Fibroblast of skin of left quadriceps (primary cell): ENCODE results near the gene IRS2.

Experiments
- DNase-seq, 2 experiments: peaks; one replicate each; pipeline ENCODE4 v3.0.0-alpha.2; 2013; ENCODE audit warnings: low read depth in 2 of 2

The IRS2 gene

GRCh38 chr13:109758937-109759480 is 27.4 kb downstream of the IRS2 start:
- DNase-seq: no peak

- DNase-seq: no peak
Measured at GRCh38 chr13:109756778-109757177, 29.6 kb downstream of the IRS2 start.

DNA sequence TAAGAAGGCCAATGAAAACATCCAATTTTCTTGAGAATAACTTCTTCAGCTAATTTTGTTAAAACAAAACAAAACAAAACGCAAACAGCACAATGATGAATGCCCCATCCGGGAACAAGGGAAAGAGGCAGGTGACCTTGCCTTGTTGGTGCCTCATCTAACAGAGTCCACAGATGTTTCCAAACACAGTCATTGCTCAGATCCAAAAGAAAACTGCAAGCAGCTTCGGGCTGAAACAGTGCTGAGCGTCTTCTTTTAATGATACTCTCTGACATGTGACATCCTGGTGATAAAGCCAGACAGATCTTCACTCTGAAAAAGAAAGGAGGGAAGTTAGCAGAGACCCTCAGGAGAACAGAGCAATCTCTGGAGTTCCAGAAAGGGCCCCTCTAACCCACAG is 30.4 kb downstream of the IRS2 start:
- DNase-seq: no peak

GRCh38 chr13:109755551-109755950 is 30.8 kb downstream of the IRS2 start:
- DNase-seq: no peak

DNA sequence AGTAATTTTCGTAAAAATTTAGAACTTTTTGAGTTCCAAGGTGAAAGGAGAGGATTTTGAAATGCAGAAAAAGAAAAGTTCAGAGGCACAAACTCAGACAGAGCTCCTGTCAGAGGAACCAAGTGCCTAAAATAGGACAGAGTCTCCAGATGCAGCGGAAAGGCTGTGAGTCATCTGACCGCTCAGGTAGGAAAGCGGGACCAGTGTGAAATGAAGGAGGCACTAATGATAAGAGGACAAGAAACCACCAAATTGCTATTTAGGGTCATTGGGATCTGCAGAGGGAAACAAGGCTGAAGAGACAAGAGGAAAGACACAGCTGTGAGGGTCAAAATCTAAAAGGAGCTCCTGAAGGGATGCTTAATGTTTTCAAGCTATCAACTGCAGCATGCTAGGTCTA is 34.9 kb downstream of the IRS2 start:
- DNase-seq: no peak

DNA sequence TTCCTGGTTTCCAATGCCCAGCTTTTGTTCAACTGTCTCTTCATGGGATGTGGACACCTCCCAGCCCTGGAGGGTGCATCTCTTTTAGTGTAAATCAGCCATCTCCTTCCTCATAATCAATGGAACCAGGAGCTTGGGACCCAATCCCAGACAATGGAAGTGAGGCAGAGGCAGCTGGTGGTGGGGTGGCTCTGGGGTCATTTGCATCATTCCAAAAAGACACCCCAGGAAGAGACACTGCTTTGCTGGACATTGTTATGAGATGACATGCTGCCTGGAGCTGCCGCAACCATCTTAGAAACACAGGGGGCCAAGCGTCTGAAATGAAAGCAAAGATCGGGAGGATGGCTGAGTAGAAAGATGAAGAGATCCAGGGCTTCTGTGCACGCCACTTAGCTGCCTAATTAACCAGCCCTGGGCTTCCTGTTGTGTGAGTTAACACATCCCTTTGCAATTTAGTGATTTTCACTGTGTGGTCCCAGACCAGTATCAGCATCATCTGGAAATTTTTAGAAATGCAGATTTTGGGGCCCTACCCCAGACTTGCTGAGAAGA is 36.1 kb downstream of the IRS2 start:
- no peak for DNase-seq

- DNase-seq: no peak
Measured at GRCh38 chr13:109749365-109749764, 37.0 kb downstream of the IRS2 start.

- DNase-seq: no peak
Measured at GRCh38 chr13:109748677-109749076, 37.7 kb downstream of the IRS2 start.

GRCh38 chr13:109747524-109747923 is 38.9 kb downstream of the IRS2 start:
- no peak for DNase-seq

- DNase-seq: no peak
Measured at GRCh38 chr13:109746364-109746763, 40.0 kb downstream of the IRS2 start.

- DNase-seq: no peak
Measured at GRCh38 chr13:109745702-109746101, 40.7 kb downstream of the IRS2 start.

DNA sequence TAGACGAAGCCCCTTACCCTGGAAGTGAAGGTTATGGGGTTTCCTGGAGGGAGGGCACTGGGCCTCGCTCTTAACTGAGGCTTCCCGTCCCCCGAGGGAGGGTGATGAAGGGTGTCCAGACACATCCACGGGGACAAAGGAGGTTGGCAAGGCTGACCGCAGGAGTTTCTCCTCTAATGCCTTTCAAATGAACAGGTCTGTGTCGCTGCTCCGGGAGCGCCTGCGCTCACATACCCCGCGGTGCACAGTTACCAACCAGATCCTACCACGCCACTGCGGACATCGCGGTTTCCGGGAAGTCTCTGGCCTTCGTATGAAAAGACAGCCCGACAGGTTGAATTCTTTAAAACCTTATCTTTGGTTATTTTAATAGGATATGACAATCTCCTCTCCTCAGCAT is 41.3 kb downstream of the IRS2 start:
- no peak for DNase-seq

DNA sequence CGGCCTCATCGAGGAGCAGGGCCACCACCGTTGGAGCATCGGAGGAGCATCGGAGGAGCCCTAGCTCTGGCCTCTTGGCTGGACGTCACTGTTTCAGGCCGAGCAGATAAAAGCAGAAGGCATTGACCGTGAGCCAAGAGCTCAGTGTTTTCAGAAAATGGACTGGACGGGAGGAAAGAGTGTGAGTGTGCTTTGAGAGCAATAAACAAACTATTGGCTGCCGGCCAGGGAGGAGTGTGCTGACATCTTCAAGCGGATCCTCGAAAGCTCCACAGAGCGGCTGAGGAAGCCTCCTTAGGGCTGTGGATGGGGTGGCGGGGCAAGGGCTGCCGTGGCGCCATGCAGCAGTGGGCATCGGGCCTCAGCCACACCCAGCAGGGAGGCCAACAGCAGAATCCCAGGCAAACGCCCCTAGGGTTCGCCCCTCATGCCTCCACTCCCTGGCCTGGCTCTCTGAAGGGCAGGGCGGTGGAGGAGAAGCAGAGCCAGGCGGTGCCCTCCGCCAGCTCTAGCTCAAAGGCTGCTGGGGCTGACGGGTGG is 41.8 kb downstream of the IRS2 start:
- no peak for DNase-seq

- DNase-seq: peak; percentile 39 to 44
Measured at GRCh38 chr13:109743706-109744453, 42.5 kb downstream of the IRS2 start.

DNA sequence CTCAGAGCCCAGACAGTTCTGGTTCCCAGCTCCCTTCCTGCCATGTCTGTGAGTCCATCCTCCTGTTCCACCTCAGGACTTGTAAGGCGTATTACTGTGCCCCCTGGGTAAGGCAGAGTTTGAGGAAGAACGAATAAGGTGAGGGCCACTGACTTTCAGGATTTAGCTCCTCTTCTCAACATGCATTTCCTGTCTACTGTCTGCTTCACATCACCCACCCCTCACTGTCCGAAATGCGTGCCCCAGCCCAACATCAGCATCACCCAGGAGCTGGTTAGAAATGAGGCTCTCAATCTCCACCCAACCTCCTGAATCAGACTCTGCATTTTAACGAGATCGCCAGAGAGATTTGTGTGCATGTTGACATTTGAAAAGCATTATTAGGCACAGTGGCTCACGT is 44.4 kb downstream of the IRS2 start:
- DNase-seq: no peak

GRCh38 chr13:109740721-109741120 is 45.7 kb downstream of the IRS2 start:
- no peak for DNase-seq

GRCh38 chr13:109740121-109740520 is 46.3 kb downstream of the IRS2 start:
- DNase-seq: no peak

DNA sequence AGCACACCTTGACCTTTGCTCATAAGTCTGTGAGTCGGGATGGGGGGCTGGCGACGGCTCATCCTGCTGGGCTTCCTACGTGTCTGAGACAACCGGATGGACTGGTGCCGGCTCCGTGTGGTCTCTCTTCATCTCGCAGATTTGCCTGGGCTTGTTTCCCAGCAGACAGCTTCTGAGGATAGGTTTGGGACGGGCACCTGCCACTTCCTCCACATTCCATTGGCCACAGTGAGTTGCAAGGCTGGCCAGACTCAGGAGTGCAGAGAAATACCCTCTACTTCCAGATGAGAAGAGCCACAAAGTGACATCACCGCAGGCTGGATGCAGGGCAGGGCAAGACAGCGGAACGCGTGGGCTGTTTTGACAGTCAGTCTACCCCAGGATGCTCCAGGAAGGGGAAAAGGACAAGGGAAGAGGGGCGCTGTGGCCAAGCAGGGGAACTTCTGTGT is 48.1 kb downstream of the IRS2 start:
- DNase-seq: no peak

DNA sequence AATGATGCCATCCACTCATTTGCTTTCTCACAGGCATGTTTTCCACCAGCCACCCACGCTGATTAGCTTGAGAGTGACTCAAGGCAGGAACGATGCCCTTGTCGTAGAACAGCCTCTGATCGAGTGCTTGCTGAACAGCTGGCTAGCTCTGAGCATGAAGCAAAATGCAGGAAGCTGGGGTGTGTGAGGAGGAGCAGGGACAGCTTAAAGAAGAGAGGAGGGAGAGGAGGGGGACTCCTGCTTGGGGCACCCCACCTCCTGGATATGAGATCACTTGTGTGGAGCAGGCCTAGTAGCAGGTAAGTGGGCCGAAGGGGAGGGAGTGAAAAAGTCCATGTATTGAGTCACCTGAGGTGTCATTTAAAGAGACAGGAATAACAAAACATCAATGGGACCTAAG is 48.8 kb downstream of the IRS2 start:
- no peak for DNase-seq

GRCh38 chr13:109737046-109737573 is 49.3 kb downstream of the IRS2 start:
- no peak for DNase-seq

- no peak for DNase-seq
Measured at GRCh38 chr13:109735436-109735966, 50.9 kb downstream of the IRS2 start.

DNA sequence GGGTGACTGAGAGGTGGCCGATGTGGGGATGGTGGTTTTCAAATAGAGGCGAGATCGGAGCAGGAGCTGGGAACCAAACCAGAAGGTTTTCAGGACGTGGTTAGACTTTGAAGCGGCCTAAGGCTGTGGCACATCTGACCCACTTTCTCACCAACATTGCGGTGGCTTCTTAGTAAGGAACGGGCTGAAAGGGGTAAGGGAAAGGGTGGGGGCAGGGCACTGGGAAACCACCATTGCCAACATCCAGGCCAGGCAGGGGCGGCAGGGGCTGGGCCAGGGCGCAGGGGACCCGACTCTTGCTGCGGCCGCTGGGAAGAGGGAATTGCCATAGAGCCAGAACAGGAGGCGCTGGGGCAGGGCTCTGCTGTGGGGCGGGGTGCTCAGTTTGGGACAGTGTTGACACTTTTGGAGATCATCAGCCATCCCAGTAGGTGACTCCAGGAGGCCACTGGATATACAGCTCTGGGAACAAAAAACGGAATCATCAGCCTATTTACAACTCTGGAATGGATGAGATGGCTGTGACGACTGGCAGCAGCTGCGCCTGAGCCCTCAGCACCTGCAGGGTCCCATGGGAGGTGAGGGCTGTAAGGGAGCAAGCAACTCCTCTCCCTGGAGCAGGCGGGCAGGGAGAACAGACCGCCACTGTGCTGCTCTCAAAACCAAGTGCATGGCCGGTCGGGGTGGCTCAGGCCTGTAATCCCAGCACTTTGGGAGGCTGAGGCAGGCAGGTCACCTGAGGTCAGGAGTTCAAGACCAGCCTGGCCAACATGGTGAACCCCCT is 52.2 kb downstream of the IRS2 start:
- DNase-seq: no peak
